Measurements from ENCODE around the gene RNF144A. TPM values are rescaled to one million over a fixed set of nuclear protein-coding genes. Genes with fewer than 3 reads are reported as not detected.

Gene RNF144A
- total RNA-seq, 1 experiment from 2014 or later, result 13.6 TPM

DNA sequence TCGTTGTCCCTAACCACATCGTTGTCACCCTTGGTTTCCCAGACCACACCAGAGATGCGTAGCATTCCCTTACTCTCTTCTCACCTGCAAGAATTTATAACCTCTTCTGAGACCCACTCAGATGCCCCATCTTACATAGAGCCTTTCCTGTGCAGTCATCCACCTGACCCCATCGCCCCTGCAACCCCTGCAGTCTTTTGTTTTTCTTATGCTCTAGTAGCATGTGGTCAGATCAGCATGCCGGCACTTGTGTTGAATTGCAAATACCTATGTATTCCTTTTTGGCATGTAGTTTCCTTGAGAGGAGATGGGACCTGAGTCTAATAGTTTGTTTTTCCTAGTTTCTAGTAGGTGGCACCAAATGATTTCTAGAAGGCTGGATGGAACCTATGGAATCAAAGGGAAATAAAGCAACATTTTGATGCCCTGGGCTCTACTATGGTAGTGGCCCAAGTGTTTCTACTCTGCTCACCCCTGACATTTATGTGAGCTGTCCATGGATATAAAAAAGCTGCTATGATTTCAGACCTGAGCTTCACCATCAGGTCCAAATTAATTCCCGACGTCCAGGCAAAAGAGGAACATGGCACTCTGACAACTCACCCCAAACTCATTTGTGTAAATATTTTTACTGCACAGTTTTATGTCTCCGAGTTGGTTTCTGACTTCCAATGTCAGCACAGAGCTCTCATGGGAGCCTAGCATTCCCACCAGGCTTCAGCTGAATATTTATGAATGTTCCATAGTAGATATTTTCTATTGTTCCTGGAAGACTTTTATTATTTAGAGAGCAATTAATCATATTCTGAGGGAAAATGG, 143.6 kb downstream of the RNF144A start:
- Histone ChIP-seq H3K27me3 (replicated peaks; ENCODE audit: insufficient read depth, low read depth, low read length, poor library complexity) (no peaks in the 10 kb centered on the region), H3K36me3 (ENCODE audit: insufficient read depth, low read length, poor library complexity, severe bottlenecking) (no peaks in the 10 kb centered on the region), H3K4me1 (ENCODE audit: insufficient read depth, low read length, poor library complexity, severe bottlenecking) (no peaks in the 10 kb centered on the region), H3K9me3 (ENCODE audit: low read depth, low read length, poor library complexity, severe bottlenecking) (no peaks in the 10 kb centered on the region), H3K4me3 (ENCODE audit: low read depth, low read length, poor library complexity, severe bottlenecking) (no peak overlapping the region), H3K27ac (ENCODE audit: low read depth, low read length, poor library complexity, severe bottlenecking) (no peak overlapping the region)
- BruUV-seq (replicated peaks), result no TSS peak
- ChIA-PET CTCF (no interaction called here), POLR2A (ENCODE audit: low non-redundant PET) (no interaction called here)
- intact Hi-C loops (cut with micrococcal nuclease; ENCODE audit: unreplicated experiment), result no loop called here
- TF ChIP-seq, protein P1, sequence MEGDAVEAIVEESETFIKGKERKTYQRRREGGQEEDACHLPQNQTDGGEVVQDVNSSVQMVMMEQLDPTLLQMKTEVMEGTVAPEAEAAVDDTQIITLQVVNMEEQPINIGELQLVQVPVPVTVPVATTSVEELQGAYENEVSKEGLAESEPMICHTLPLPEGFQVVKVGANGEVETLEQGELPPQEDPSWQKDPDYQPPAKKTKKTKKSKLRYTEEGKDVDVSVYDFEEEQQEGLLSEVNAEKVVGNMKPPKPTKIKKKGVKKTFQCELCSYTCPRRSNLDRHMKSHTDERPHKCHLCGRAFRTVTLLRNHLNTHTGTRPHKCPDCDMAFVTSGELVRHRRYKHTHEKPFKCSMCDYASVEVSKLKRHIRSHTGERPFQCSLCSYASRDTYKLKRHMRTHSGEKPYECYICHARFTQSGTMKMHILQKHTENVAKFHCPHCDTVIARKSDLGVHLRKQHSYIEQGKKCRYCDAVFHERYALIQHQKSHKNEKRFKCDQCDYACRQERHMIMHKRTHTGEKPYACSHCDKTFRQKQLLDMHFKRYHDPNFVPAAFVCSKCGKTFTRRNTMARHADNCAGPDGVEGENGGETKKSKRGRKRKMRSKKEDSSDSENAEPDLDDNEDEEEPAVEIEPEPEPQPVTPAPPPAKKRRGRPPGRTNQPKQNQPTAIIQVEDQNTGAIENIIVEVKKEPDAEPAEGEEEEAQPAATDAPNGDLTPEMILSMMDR (conservative IDR thresholded peaks at IDR 0.05; ENCODE audit: low read depth, low read length), result no peak
- TF ChIP-seq EZH2 (IDR thresholded peaks at IDR 0.05; ENCODE audit: borderline replicate concordance, low read depth, low read length, poor library complexity, severe bottlenecking), result no peak
- no peak for DNase-seq (ENCODE audit: low spot score)

GRCh38 chr2:7061450-7061789, 144.2 kb downstream of the RNF144A start:
- TF ChIP-seq EZH2 (IDR thresholded peaks at IDR 0.05; ENCODE audit: borderline replicate concordance, low read depth, low read length, poor library complexity, severe bottlenecking), result no peak
- TF ChIP-seq, protein P1 (conservative IDR thresholded peaks at IDR 0.05; ENCODE audit: low read depth, low read length), result no peak
- intact Hi-C loops (cut with micrococcal nuclease; ENCODE audit: unreplicated experiment), result no loop called here
- H3K4me3 ChIP-seq (ENCODE audit: low read depth, low read length, poor library complexity, severe bottlenecking), result no peak overlapping the region
- POLR2A ChIA-PET (ENCODE audit: low non-redundant PET), result no interaction called here
- no peaks in the 10 kb centered on the region for H3K4me1 ChIP-seq (ENCODE audit: insufficient read depth, low read length, poor library complexity, severe bottlenecking)
- no TSS peak for BruUV-seq (replicated peaks)
- no peaks in the 10 kb centered on the region for H3K9me3 ChIP-seq (ENCODE audit: low read depth, low read length, poor library complexity, severe bottlenecking)
- no peaks in the 10 kb centered on the region for H3K27me3 ChIP-seq (replicated peaks; ENCODE audit: insufficient read depth, low read depth, low read length, poor library complexity)
- CTCF ChIA-PET, result no interaction called here
- no peak for DNase-seq (ENCODE audit: low spot score)
- H3K36me3 ChIP-seq (ENCODE audit: insufficient read depth, low read length, poor library complexity, severe bottlenecking), result no peaks in the 10 kb centered on the region
- H3K27ac ChIP-seq (ENCODE audit: low read depth, low read length, poor library complexity, severe bottlenecking), result no peak overlapping the region

GRCh38 chr2:7061921-7062320, 144.7 kb downstream of the RNF144A start:
- TF ChIP-seq, protein P1 (conservative IDR thresholded peaks at IDR 0.05; ENCODE audit: low read depth, low read length), result no peak
- no peak for TF ChIP-seq EZH2 (IDR thresholded peaks at IDR 0.05; ENCODE audit: borderline replicate concordance, low read depth, low read length, poor library complexity, severe bottlenecking)
- Histone ChIP-seq H3K4me3 (ENCODE audit: low read depth, low read length, poor library complexity, severe bottlenecking) (no peak overlapping the region), H3K27ac (ENCODE audit: low read depth, low read length, poor library complexity, severe bottlenecking) (no peak overlapping the region), H3K9me3 (ENCODE audit: low read depth, low read length, poor library complexity, severe bottlenecking) (no peaks in the 10 kb centered on the region), H3K36me3 (ENCODE audit: insufficient read depth, low read length, poor library complexity, severe bottlenecking) (no peaks in the 10 kb centered on the region), H3K27me3 (replicated peaks; ENCODE audit: insufficient read depth, low read depth, low read length, poor library complexity) (no peaks in the 10 kb centered on the region), H3K4me1 (ENCODE audit: insufficient read depth, low read length, poor library complexity, severe bottlenecking) (no peaks in the 10 kb centered on the region)
- POLR2A ChIA-PET (ENCODE audit: low non-redundant PET), result no interaction called here
- CTCF ChIA-PET, result no interaction called here
- no TSS peak for BruUV-seq (replicated peaks)
- intact Hi-C loops (cut with micrococcal nuclease; ENCODE audit: unreplicated experiment), result no loop called here
- DNase-seq (ENCODE audit: low spot score), result no peak

Data from A673 (cell line).